ENCODE data around the gene NEIL1. TPM values are rescaled to one million over a fixed set of nuclear protein-coding genes. Genes with fewer than 3 reads are reported as not detected.

The NEIL1 gene
- total and polyA plus RNA-seq, 2 of the 8 experiments (the other 6 are each of a cell fraction or from before 2014, with no cell fraction given) = 10.4 to 10.9 TPM

- TF ChIP-seq CHD7 (IDR thresholded peaks at IDR 0.05; ENCODE audit: insufficient replicate concordance, low read length) = no peak
- no peak for TF ChIP-seq MAFK (IDR thresholded peaks at IDR 0.05; ENCODE audit: low read depth, low read length)
- no peak for TF ChIP-seq SIRT6 (IDR thresholded peaks at IDR 0.05; ENCODE audit: low read length)
- TF ChIP-seq CTBP2 (IDR thresholded peaks at IDR 0.05; ENCODE audit: borderline replicate concordance, insufficient read depth, insufficient read length, low read length) = no peak
- TF ChIP-seq HDAC6 (IDR thresholded peaks at IDR 0.05; ENCODE audit: low read depth, low read length) = no peak
- TF ChIP-seq RXRA (IDR thresholded peaks at IDR 0.05; ENCODE audit: insufficient read depth, low read depth, low read length) = no peak
These were observed 14.6 kb downstream of the NEIL1 start (continued) for GRCh38 chr15:75361361-75361988.
